H1 (cell line): ENCODE results near the gene GMPR. TPM values are rescaled to one million over a fixed set of nuclear protein-coding genes. Genes with fewer than 3 reads are reported as not detected.

Experiments
- CTCF ChIA-PET: fragments of 300-600 bp; sonication (Branson Sonifier 250); formaldehyde crosslinking; loops from one replicate; lab custom pipeline; 2021; ENCODE audit not compliant: partially characterized antibody; lab: Charles Lee
- POLR2A ChIA-PET: fragments of 300-600 bp; sonication (Branson Sonifier 250); formaldehyde crosslinking; loops from one replicate; lab custom pipeline; 2021; ENCODE audit warnings: inconsistent platforms; ENCODE audit not compliant: partially characterized antibody; lab: Charles Lee
- DNase-seq, 2 experiments: peaks; one replicate each; pipeline versions ENCODE4 v3.0.0 to v3.0.0-alpha.2; 2010 to 2022; ENCODE audit warnings: low spot score in 2 of 2, low read depth in 1 of 2, mixed read lengths in 1 of 2
- FAIRE-seq: peaks from 2 replicates; lab custom pipeline; 2011; peaks lifted over from hg19 to GRCh38; lab: Jason Lieb, UNC
- H2AFZ ChIP-seq: 2 replicates; pipeline ENCODE4 v1.8.1; 2012; ENCODE audit warnings: low read length, inconsistent platforms
- H2AK5ac ChIP-seq: 2 replicates; pipeline ENCODE4 v1.6.1; 2013; ENCODE audit warnings: low read depth, low read length
- H2BK120ac ChIP-seq: replicated peaks from 2 replicates; pipeline ENCODE3; 2013; ENCODE audit warnings: low read depth, low read length, inconsistent platforms
- H2BK12ac ChIP-seq: 2 replicates; pipeline ENCODE4 v1.6.1; 2013; ENCODE audit warnings: low read depth, low read length
- H2BK15ac ChIP-seq: 2 replicates; pipeline ENCODE4 v1.6.1; 2013; ENCODE audit warnings: low read length
- H2BK20ac ChIP-seq: 2 replicates; pipeline ENCODE4 v1.6.1; 2013; ENCODE audit warnings: low read length
- H2BK5ac ChIP-seq: 2 replicates; pipeline ENCODE4 v1.6.1; 2013; ENCODE audit warnings: low read depth, low read length
- H3K14ac ChIP-seq: 2 replicates; pipeline ENCODE4 v1.6.1; 2013; ENCODE audit warnings: inconsistent platforms; ENCODE audit not compliant: insufficient read length
- H3K18ac ChIP-seq: 2 replicates; pipeline ENCODE4 v1.6.1; 2013; ENCODE audit warnings: low read length; ENCODE audit errors: extremely low read depth
- H3K23ac ChIP-seq: 2 replicates; pipeline ENCODE4 v1.6.1; 2013; ENCODE audit warnings: inconsistent platforms; ENCODE audit not compliant: insufficient read length
- H3K23me2 ChIP-seq: 2 replicates; pipeline ENCODE4 v1.6.1; 2013; ENCODE audit warnings: low read depth, low read length
- H3K27ac ChIP-seq: 2 replicates; pipeline ENCODE4 v1.6.1; 2011; ENCODE audit warnings: low read depth, low read length, inconsistent platforms
- H3K27me3 ChIP-seq, 4 experiments: replicated peaks in 1 of 4; 1 replicate in 1 of 4; 2 replicates in 3 of 4; pipeline versions ENCODE4 v1.6.1 to v1.8.1; 2011 to 2013; ENCODE audit warnings: low read length in 3 of 4, mild to moderate bottlenecking in 3 of 4, inconsistent platforms in 2 of 4, mixed read lengths in 2 of 4, moderate library complexity in 1 of 4; ENCODE audit not compliant: control insufficient read depth in 3 of 4, insufficient read depth in 3 of 4; ENCODE audit errors: extremely low read depth in 1 of 4
- H3K36me3 ChIP-seq, 4 experiments: 2 replicates each; pipeline versions ENCODE4 v1.6.1 to v1.8.1; 2011 to 2013; ENCODE audit warnings: mild to moderate bottlenecking in 4 of 4, low read length in 3 of 4, moderate library complexity in 2 of 4, control low read depth in 1 of 4, inconsistent platforms in 1 of 4; ENCODE audit not compliant: insufficient read depth in 4 of 4, control insufficient read depth in 2 of 4
- H3K4ac ChIP-seq: replicated peaks from 2 replicates; pipeline ENCODE3; 2013; ENCODE audit warnings: low read length, low read depth, mixed read lengths, inconsistent platforms; ENCODE audit not compliant: insufficient read length
- H3K4me1 ChIP-seq, 4 experiments: replicated peaks in 1 of 4; 1 replicate in 1 of 4; 2 replicates in 3 of 4; pipeline versions ENCODE4 v1.6.1 to v1.8.1; 2011 to 2013; ENCODE audit warnings: low read length in 3 of 4, inconsistent platforms in 2 of 4, mixed read lengths in 1 of 4; ENCODE audit not compliant: insufficient read depth in 4 of 4, control insufficient read depth in 3 of 4
- H3K4me2 ChIP-seq, 2 experiments: 2 replicates each; pipeline versions ENCODE4 v1.6.1 to v1.8.1; 2011 to 2013; ENCODE audit warnings: low read depth in 2 of 2, low read length in 2 of 2, control low read depth in 1 of 2, inconsistent platforms in 1 of 2, mild to moderate bottlenecking in 1 of 2; ENCODE audit not compliant: insufficient read depth in 1 of 2
- H3K4me3 ChIP-seq, 4 experiments: fragments of 200-600, 300-600 bp in 1 of 4; sonication (generic), shearing (Covaris generic), sonication (Bioruptor Twin) in 1 of 4; 2 replicates each; pipeline versions ENCODE4 v1.5.1 to v1.8.1; 2011 to 2016; ENCODE audit warnings: low read length in 4 of 4, low read depth in 3 of 4, control low read depth in 2 of 4, inconsistent platforms in 2 of 4, mild to moderate bottlenecking in 2 of 4, mixed read lengths in 1 of 4, moderate library complexity in 1 of 4; ENCODE audit not compliant: insufficient read depth in 2 of 4; ENCODE audit errors: extremely low read depth in 1 of 4
- H3K56ac ChIP-seq: replicated peaks from 2 replicates; pipeline ENCODE3; 2013; ENCODE audit warnings: low read depth, mild to moderate bottlenecking, mixed read lengths, low read length, inconsistent platforms; ENCODE audit not compliant: insufficient read length
- H3K79me1 ChIP-seq: 2 replicates; pipeline ENCODE4 v1.6.1; 2013; ENCODE audit warnings: low read depth, low read length, control low read depth
- H3K79me2 ChIP-seq, 2 experiments: 2 replicates each; pipeline versions ENCODE4 v1.6.1 to v1.8.1; 2012 to 2013; ENCODE audit warnings: low read length in 2 of 2, mild to moderate bottlenecking in 2 of 2, inconsistent platforms in 1 of 2; ENCODE audit not compliant: insufficient read depth in 2 of 2, control insufficient read depth in 1 of 2
- H3K9ac ChIP-seq, 4 experiments: replicated peaks in 1 of 4; 1 replicate in 1 of 4; 2 replicates in 3 of 4; pipeline versions ENCODE4 v1.6.1 to v1.8.1; 2011 to 2013; ENCODE audit warnings: low read depth in 3 of 4, low read length in 3 of 4, control low read depth in 2 of 4, mild to moderate bottlenecking in 2 of 4, moderate library complexity in 2 of 4, inconsistent platforms in 1 of 4; ENCODE audit errors: extremely low read depth in 1 of 4
- H3K9me3 ChIP-seq, 2 experiments: 2 replicates each; pipeline versions ENCODE4 v1.6.1 to v1.8.1; 2012 to 2013; ENCODE audit warnings: mild to moderate bottlenecking in 2 of 2, moderate library complexity in 2 of 2, control low read depth in 1 of 2, inconsistent platforms in 1 of 2, low read depth in 1 of 2, low read length in 1 of 2, mixed read lengths in 1 of 2; ENCODE audit not compliant: insufficient read depth in 2 of 2
- H4K20me1 ChIP-seq, 2 experiments: replicated peaks in 1 of 2; 2 replicates each; pipeline versions ENCODE3 to v1.8.1; 2011 to 2013; ENCODE audit warnings: inconsistent platforms in 2 of 2, low read length in 2 of 2, mild to moderate bottlenecking in 1 of 2; ENCODE audit not compliant: insufficient read depth in 2 of 2, control insufficient read depth in 1 of 2
- H4K5ac ChIP-seq: 2 replicates; pipeline ENCODE4 v1.6.1; 2013; ENCODE audit warnings: low read length, low read depth, mixed read lengths, inconsistent platforms; ENCODE audit not compliant: insufficient read length
- H4K8ac ChIP-seq: 2 replicates; pipeline ENCODE4 v1.8.0; 2013; ENCODE audit warnings: mild to moderate bottlenecking, moderate library complexity, low read length, inconsistent platforms; ENCODE audit not compliant: insufficient read depth; ENCODE audit errors: extremely low read depth
- H4K91ac ChIP-seq: replicated peaks from 2 replicates; pipeline ENCODE3; 2013; ENCODE audit warnings: low read length, mixed read lengths, inconsistent platforms; ENCODE audit not compliant: insufficient read length
- CTCF ChIP-seq, 3 experiments: IDR thresholded peaks; 1 replicate in 2 of 3; 2 replicates in 1 of 3; pipeline versions ENCODE4 v1.5.1 to v1.6.1; 2011; ENCODE audit warnings: low read length in 3 of 3, mild to moderate bottlenecking in 3 of 3, inconsistent platforms in 2 of 3, low read depth in 1 of 3, moderate library complexity in 1 of 3; ENCODE audit not compliant: insufficient read depth in 1 of 3; ENCODE audit errors: control extremely low read depth in 1 of 3
- YY1 ChIP-seq: IDR thresholded peaks from 2 replicates; pipeline ENCODE4 v1.6.1; 2011; ENCODE audit warnings: low read depth, mild to moderate bottlenecking, low read length
- WGBS, 2 experiments: shearing (Covaris generic) in 1 of 2; methylation state at CpG; one replicate each; pipeline versions ENCODE4 v1.1.6 to v1.1.7; 2013 to 2015; ENCODE audit warnings: low lambda C conversion rate in 2 of 2, mixed read lengths in 2 of 2, inconsistent platforms in 1 of 2, low coverage in 1 of 2, missing lambda C conversion rate in 1 of 2; ENCODE audit not compliant: insufficient replicate concordance in 2 of 2, insufficient coverage in 1 of 2, insufficient read length in 1 of 2; ENCODE audit errors: extremely low coverage in 1 of 2, missing lambda C conversion rate in 1 of 2; 5-methylcytosine and 5-hydroxymethylcytosine counted together
- polyA plus RNA-seq, 7 experiments: library from polyadenylated mRNA; depleted of rRNA in 3 of 7; stranded (reverse) in 5 of 7; unstranded in 2 of 7; fragments of >200 nt in 5 of 7; fragments of 200-250 nt in 2 of 7; gene quantifications; 1 replicate in 5 of 7; 2 replicates in 1 of 7; 4 replicates in 1 of 7; pipeline versions ENCODE4 v1.2.1 to v1.2.3, GENCODE V29; 2011 to 2013; ENCODE audit warnings: missing spikeins in 2 of 7, mixed read lengths in 2 of 7
- total RNA-seq: library from RNA; stranded (reverse); fragmentation: NEBNext Ultra II Directional; extraction: Animal tissue kit (Norgen Biotek cat#: 25700); gene quantifications from 2 replicates; pipeline ENCODE4 v1.2.1, GENCODE V29; 2021

GMPR gene
- total and polyA plus RNA-seq, 2 of the 8 experiments (the other 6 are each of a cell fraction or from before 2014, with no cell fraction given), result 0.99 to 1.2 TPM

- H3K27me3 ChIP-seq, result peaks cover 0 to 2% (median 0%) of the 10 kb centered on the region in 4 experiments; a peak in 1 of 7 replicates
- H3K4ac ChIP-seq, result no peak overlapping the region
- H3K36me3 ChIP-seq, result no peaks in the 10 kb centered on the region
- WGBS, 2 experiments, result 79% methylated on average over 9 of the region's 9 CpGs; no CpG with 5 or more reads in 1 of the 2 experiments
- H3K79me2 ChIP-seq, result no peaks in the 10 kb centered on the region
- no peaks in the 10 kb centered on the region for H3K23me2 ChIP-seq
- POLR2A ChIA-PET, result no interaction called here
- TF ChIP-seq CTCF (IDR thresholded peaks at IDR 0.05; ENCODE audit: control extremely low read depth in 1 of 3, insufficient read depth in 1 of 3, low read depth in 1 of 3, low read length in 3 of 3), result peak in 1 of 3 experiments; percentile 9; a peak in 1 of 4 replicates
- no peak for TF ChIP-seq YY1
- H3K14ac ChIP-seq, result no peak overlapping the region
- H3K56ac ChIP-seq, result no peak overlapping the region
- H4K5ac ChIP-seq, result no peak overlapping the region
- H4K20me1 ChIP-seq, result no peaks in the 10 kb centered on the region
- no peaks in the 10 kb centered on the region for H3K9me3 ChIP-seq
- no peak overlapping the region; the same call in 1 of the 2 replicates for H4K8ac ChIP-seq
- no peak overlapping the region for H4K91ac ChIP-seq
- no peak overlapping the region for H2BK12ac ChIP-seq
- H3K18ac ChIP-seq, result no peak overlapping the region
- no peak overlapping the region for H2BK20ac ChIP-seq
- DNase-seq (no peak), FAIRE-seq (no peak)
- no peak overlapping the region for H2BK5ac ChIP-seq
- no peak overlapping the region for H3K4me2 ChIP-seq
- CTCF ChIA-PET, result interaction anchor here (0.9 to 4.1 kb wide), 8 partner anchors 9 to 101 kb away, joined by 3 to 26 read pairs (median 8); partner anchors contain the start of gene GMPR
- H2AFZ ChIP-seq, result no peak overlapping the region; the same call in 1 of the 2 replicates
- no peak overlapping the region for H3K23ac ChIP-seq
- H3K9ac ChIP-seq, result no peak overlapping the region
- H3K4me3 ChIP-seq, result no peak overlapping the region
- H2AK5ac ChIP-seq, result no peak overlapping the region
- H3K4me1 ChIP-seq, result peaks cover 2 to 5% (median 5%) of the 10 kb centered on the region in 4 experiments; a peak in 5 of 7 replicates
- H2BK120ac ChIP-seq, result no peak overlapping the region
- no peak overlapping the region for H3K27ac ChIP-seq
- H2BK15ac ChIP-seq, result no peak overlapping the region
- H3K79me1 ChIP-seq, result no peaks in the 10 kb centered on the region
Observed at GRCh38 chr6:16230953-16231352, 7.4 kb upstream of the GMPR start.
